Neural crest cell (in vitro differentiated cells): ENCODE measurements around the gene CRCP. TPM values are rescaled to one million over a fixed set of nuclear protein-coding genes. Genes with fewer than 3 reads are reported as not detected.

Experiments
- DNase-seq: peaks from one replicate; pipeline ENCODE4 v3.0.0; 2021; ENCODE audit warnings: low read depth, mixed read lengths, low spot score
- H3K27ac Mint-ChIP-seq: one replicate; pipeline ENCODE4 v1.8.0; 2021; ENCODE audit warnings: mild to moderate bottlenecking, mixed read lengths; ENCODE audit not compliant: unreplicated experiment
- H3K27me3 Mint-ChIP-seq: 2 replicates; pipeline ENCODE4 v1.8.0; 2021; ENCODE audit warnings: low read depth, mild to moderate bottlenecking, mixed read lengths
- H3K36me3 Mint-ChIP-seq: 2 replicates; pipeline ENCODE4 v1.8.0; 2021; ENCODE audit warnings: low read depth, mild to moderate bottlenecking, mixed read lengths
- H3K4me1 Mint-ChIP-seq: 2 replicates; pipeline ENCODE4 v1.8.0; 2021; ENCODE audit warnings: mixed read lengths
- H3K4me3 Mint-ChIP-seq: one replicate; pipeline ENCODE4 v1.8.0; 2021; ENCODE audit warnings: mild to moderate bottlenecking, mixed read lengths
- H3K9me3 Mint-ChIP-seq: 2 replicates; pipeline ENCODE4 v1.8.0; 2021; ENCODE audit warnings: mixed read lengths
- total RNA-seq: library from RNA; stranded (reverse); gene quantifications from 2 replicates; pipeline ENCODE4 v1.2.1, GENCODE V29; 2021
- TF ChIP-seq, protein P1 (sequence below): fragments of 200-600 bp; sonication (generic); conservative IDR thresholded peaks from 2 replicates; pipeline ENCODE4 v1.5.0; 2021; ENCODE audit warnings: antibody characterized with exemption, mild to moderate bottlenecking

Gene CRCP
- total RNA-seq, 1 donor from 2014 or later: 38.0 TPM

- TF ChIP-seq, protein P1, sequence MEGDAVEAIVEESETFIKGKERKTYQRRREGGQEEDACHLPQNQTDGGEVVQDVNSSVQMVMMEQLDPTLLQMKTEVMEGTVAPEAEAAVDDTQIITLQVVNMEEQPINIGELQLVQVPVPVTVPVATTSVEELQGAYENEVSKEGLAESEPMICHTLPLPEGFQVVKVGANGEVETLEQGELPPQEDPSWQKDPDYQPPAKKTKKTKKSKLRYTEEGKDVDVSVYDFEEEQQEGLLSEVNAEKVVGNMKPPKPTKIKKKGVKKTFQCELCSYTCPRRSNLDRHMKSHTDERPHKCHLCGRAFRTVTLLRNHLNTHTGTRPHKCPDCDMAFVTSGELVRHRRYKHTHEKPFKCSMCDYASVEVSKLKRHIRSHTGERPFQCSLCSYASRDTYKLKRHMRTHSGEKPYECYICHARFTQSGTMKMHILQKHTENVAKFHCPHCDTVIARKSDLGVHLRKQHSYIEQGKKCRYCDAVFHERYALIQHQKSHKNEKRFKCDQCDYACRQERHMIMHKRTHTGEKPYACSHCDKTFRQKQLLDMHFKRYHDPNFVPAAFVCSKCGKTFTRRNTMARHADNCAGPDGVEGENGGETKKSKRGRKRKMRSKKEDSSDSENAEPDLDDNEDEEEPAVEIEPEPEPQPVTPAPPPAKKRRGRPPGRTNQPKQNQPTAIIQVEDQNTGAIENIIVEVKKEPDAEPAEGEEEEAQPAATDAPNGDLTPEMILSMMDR: no peak
- no peaks in the 10 kb centered on the region for H3K36me3 Mint-ChIP-seq
- DNase-seq: no peak
- H3K27ac Mint-ChIP-seq: peak overlapping the region; percentile 43
- H3K27me3 Mint-ChIP-seq: no peaks in the 10 kb centered on the region
- H3K9me3 Mint-ChIP-seq: no peaks in the 10 kb centered on the region
- no peak overlapping the region for H3K4me3 Mint-ChIP-seq
- H3K4me1 Mint-ChIP-seq: no peaks in the 10 kb centered on the region
Observed at GRCh38 chr7:66088861-66089838, 25.5 kb upstream of the CRCP start.

- Mint-ChIP-seq H3K4me1 (no peaks in the 10 kb centered on the region), H3K27ac (no peak overlapping the region), H3K4me3 (no peak overlapping the region), H3K9me3 (no peaks in the 10 kb centered on the region), H3K36me3 (no peaks in the 10 kb centered on the region), H3K27me3 (no peaks in the 10 kb centered on the region)
- TF ChIP-seq, protein P1: no peak
- DNase-seq: no peak
Observed at GRCh38 chr7:66092654-66093053, 22.0 kb upstream of the CRCP start.

GRCh38 chr7:66095010-66095409 is 19.6 kb upstream of the CRCP start:
- no peaks in the 10 kb centered on the region for H3K36me3 Mint-ChIP-seq
- TF ChIP-seq, protein P1: no peak
- no peaks in the 10 kb centered on the region for H3K9me3 Mint-ChIP-seq
- DNase-seq: no peak
- H3K27ac Mint-ChIP-seq: no peak overlapping the region
- H3K27me3 Mint-ChIP-seq: no peaks in the 10 kb centered on the region
- H3K4me3 Mint-ChIP-seq: no peak overlapping the region
- peaks cover 6% of the 10 kb centered on the region for H3K4me1 Mint-ChIP-seq

DNA sequence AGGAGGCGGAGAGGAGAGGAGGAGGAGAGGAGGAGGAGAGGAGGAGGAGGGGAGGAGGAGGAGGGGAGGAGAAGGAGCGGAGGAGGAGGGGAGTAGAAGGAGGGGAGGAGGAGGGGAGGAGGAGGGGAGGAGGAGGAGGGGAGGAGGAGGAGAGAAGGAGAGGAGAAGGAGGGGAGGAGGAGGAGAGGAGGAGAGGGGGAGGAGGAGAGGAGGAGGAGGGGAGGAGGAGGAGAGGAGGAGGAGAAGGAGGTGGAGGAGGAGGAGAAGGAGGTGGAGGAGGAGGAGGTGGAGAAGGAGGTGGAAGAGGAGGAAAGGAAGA is 15.5 kb upstream of the CRCP start:
- no peak for DNase-seq
- no peak overlapping the region for H3K4me3 Mint-ChIP-seq
- H3K4me1 Mint-ChIP-seq: peaks cover 11% of the 10 kb centered on the region
- no peak overlapping the region for H3K27ac Mint-ChIP-seq
- H3K9me3 Mint-ChIP-seq: no peaks in the 10 kb centered on the region
- H3K36me3 Mint-ChIP-seq: no peaks in the 10 kb centered on the region
- TF ChIP-seq, protein P1: no peak
- no peaks in the 10 kb centered on the region for H3K27me3 Mint-ChIP-seq

DNA sequence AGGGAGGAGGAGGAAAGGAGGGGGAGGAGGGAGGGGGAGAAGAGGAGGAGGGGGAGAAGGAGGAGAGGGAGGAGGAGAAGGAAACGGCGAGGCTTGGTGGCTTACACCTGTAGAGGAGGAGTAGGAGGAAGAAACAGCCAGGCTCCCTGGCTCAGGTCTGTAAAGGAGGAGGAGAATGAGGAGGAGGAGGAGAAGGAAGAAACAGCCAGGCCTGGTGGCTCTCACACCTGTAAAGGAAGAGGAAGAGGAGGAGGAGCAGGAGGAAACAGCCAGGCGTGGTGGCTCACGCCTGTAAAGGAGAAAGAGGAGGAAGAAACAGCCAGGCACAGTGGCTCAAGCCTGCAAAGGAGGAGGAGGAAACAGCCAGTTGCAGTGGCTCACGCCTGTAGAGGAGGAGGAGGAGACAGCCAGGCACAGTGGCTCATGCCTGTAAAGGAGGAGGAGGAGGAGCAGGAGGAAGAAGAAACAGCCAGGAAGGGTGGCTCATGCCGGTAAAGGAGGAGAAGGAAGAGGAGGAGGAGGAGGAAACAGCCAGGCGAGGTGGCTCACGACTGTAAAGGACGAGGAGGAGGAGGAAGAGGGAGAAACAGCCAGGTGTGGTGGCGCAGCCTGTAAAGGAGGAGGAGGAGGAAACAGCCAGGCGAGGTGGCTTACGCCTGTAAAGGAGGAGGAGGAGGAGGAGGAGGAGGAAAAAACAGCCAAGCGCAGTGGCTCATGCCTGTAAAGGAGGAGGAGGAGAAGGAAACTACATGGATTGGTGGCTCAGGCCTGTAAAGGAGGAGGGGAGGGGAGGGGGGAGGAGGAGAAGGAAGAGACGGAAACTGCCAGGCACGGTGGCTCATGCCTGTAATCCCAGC is 14.9 kb upstream of the CRCP start:
- Mint-ChIP-seq H3K36me3 (no peaks in the 10 kb centered on the region), H3K4me3 (peak overlapping the region; percentile 73), H3K4me1 (peaks cover 11% of the 10 kb centered on the region), H3K9me3 (no peaks in the 10 kb centered on the region), H3K27me3 (no peaks in the 10 kb centered on the region), H3K27ac (peak overlapping the region; percentile 82)
- TF ChIP-seq, protein P1: no peak
- DNase-seq: peak; percentile 26
